HepG2 (cell line): ENCODE measurements around the gene SLX4. TPM values are rescaled to one million over a fixed set of nuclear protein-coding genes. Genes with fewer than 3 reads are reported as not detected.

ENCODE experiments used
- CCDC6 ChIP-seq: sonication (generic); formaldehyde crosslinking; IDR thresholded peaks from 2 replicates; pipeline ENCODE4 v1.8.1; 2022; ENCODE audit warnings: mild to moderate bottlenecking, missing genetic modification reagents, moderate library complexity
- EEA1 ChIP-seq: sonication (generic); formaldehyde crosslinking; IDR thresholded peaks from 2 replicates; pipeline ENCODE4 v1.5.1; 2020; ENCODE audit warnings: mild to moderate bottlenecking, missing genetic modification reagents, borderline replicate concordance
- HNF4A ChIP-seq: sonication (generic); formaldehyde crosslinking; IDR thresholded peaks from 2 replicates; pipeline ENCODE4 v1.4.0; 2020; ENCODE audit warnings: missing genetic modification reagents
- KDM4B ChIP-seq: sonication (generic); formaldehyde crosslinking; IDR thresholded peaks from 2 replicates; pipeline ENCODE4 v1.4.0; 2020; ENCODE audit warnings: missing genetic modification reagents
- MBNL3 ChIP-seq: fragments of 250-450 bp; sonication (Bioruptor Pico); conservative IDR thresholded peaks from 2 replicates; pipeline ENCODE4 v1.8.0; 2022; ENCODE audit warnings: mild to moderate bottlenecking, inconsistent platforms
- RARG ChIP-seq: sonication (generic); formaldehyde crosslinking; IDR thresholded peaks from 2 replicates; pipeline ENCODE4 v1.4.0; 2020; ENCODE audit warnings: low read depth, mild to moderate bottlenecking, missing genetic modification reagents
- ZNF20 ChIP-seq: sonication (generic); formaldehyde crosslinking; IDR thresholded peaks from 2 replicates; pipeline ENCODE4 v1.4.0; 2020; ENCODE audit warnings: mild to moderate bottlenecking, moderate library complexity, missing genetic modification reagents
- ZNF235 ChIP-seq: sonication (generic); formaldehyde crosslinking; IDR thresholded peaks from 2 replicates; pipeline ENCODE4 v1.8.1; 2023; ENCODE audit warnings: mild to moderate bottlenecking, missing genetic modification reagents, borderline replicate concordance
- ZNF557 ChIP-seq: sonication (generic); formaldehyde crosslinking; IDR thresholded peaks from 2 replicates; pipeline ENCODE4 v1.4.0; 2020; ENCODE audit warnings: missing genetic modification reagents
- ZNF558 ChIP-seq: sonication (generic); formaldehyde crosslinking; IDR thresholded peaks from 2 replicates; pipeline ENCODE4 v1.9.0; 2022; ENCODE audit warnings: mild to moderate bottlenecking, missing genetic modification reagents, borderline replicate concordance
- polyA plus RNA-seq, 8 experiments: library from polyadenylated mRNA; depleted of rRNA in 3 of 8; stranded (reverse) in 7 of 8; unstranded in 1 of 8; fragments of >200 nt; fragmentation: Illumina TruSeq in 4 of 8; extraction: Trizol in 4 of 8; gene quantifications; 2 replicates each; pipeline versions ENCODE4 v1.2.1 to v1.2.3, GENCODE V29; 2011 to 2016; ENCODE audit warnings: low read depth in 4 of 8, missing spikeins in 1 of 8, mixed read lengths in 1 of 8; ENCODE audit not compliant: insufficient read depth in 1 of 8
- total RNA-seq, 5 experiments: library from RNA; depleted of rRNA; stranded (reverse); fragments of >200 nt; fragmentation: Illumina TruSeq; extraction: Trizol; gene quantifications; 2 replicates each; pipeline ENCODE4 v1.2.3, GENCODE V29; 2016; ENCODE audit warnings: low read depth in 1 of 5
- TF ChIP-seq, protein P1 (sequence below): sonication (generic); formaldehyde crosslinking; IDR thresholded peaks from 2 replicates; pipeline ENCODE4 v1.4.0; 2020; ENCODE audit warnings: missing genetic modification reagents
- TF ChIP-seq, protein P2 (sequence below): IDR thresholded peaks from 2 replicates; pipeline ENCODE4 v1.4.0; 2020; ENCODE audit warnings: mild to moderate bottlenecking, missing genetic modification reagents
- TF ChIP-seq, protein P3 (sequence below): sonication (generic); formaldehyde crosslinking; IDR thresholded peaks from 2 replicates; pipeline ENCODE4 v1.5.0; 2020; ENCODE audit warnings: mild to moderate bottlenecking, missing genetic modification reagents, borderline replicate concordance

The SLX4 gene
- total and polyA plus RNA-seq, 2 of the 13 experiments (the other 11 are each of a cell fraction or from before 2014, with no cell fraction given) = 1.1 to 3.6 TPM

DNA sequence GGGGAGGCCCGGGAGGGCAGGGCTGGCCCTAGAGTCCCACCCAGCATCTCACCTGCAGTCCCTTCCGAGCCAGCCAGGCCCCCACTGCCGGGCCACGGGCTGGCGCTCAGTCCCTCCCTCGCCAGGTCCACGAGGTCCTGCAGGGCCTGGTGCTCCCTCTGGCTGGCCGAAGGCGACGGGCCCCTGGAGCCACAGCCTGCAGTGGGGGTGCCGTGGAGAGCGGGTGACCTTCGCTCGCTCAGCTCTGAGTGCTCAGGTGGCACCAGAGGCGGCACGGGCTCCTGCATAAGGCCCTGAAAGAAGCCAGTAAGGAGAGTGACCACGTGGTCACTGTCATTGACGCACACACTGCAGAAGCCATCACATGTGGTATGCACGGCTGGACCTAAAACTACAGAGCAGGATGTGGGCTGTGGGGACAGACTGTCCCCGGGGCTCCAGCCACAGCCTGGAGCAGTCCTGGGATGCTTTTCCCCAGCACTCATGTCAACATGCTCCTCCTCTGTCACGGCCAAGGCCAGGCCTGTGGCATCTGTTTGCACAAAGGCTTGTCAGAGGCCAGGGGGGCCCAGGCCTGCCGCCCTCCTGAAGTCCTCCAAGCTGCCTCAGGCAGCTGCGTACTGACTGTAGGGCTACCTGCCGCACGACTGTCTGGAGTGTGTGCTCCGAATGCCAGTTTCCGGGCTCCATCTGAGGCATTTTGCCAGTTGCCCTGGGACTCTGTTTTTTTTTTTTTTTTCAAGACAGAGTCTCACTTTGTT lies 15.1 kb downstream of the SLX4 start (continued):
- TF ChIP-seq, protein P1, sequence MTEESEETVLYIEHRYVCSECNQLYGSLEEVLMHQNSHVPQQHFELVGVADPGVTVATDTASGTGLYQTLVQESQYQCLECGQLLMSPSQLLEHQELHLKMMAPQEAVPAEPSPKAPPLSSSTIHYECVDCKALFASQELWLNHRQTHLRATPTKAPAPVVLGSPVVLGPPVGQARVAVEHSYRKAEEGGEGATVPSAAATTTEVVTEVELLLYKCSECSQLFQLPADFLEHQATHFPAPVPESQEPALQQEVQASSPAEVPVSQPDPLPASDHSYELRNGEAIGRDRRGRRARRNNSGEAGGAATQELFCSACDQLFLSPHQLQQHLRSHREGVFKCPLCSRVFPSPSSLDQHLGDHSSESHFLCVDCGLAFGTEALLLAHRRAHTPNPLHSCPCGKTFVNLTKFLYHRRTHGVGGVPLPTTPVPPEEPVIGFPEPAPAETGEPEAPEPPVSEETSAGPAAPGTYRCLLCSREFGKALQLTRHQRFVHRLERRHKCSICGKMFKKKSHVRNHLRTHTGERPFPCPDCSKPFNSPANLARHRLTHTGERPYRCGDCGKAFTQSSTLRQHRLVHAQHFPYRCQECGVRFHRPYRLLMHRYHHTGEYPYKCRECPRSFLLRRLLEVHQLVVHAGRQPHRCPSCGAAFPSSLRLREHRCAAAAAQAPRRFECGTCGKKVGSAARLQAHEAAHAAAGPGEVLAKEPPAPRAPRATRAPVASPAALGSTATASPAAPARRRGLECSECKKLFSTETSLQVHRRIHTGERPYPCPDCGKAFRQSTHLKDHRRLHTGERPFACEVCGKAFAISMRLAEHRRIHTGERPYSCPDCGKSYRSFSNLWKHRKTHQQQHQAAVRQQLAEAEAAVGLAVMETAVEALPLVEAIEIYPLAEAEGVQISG = peak; percentile 88
- TF ChIP-seq RARG (CRISPR knock-in tag) (no peak), CCDC6 (CRISPR knock-in tag) (peak; percentile 78; the same call in 1 of the 2 replicates), ZNF20 (CRISPR knock-in tag) (0 out of 2 replicates have a peak, but pooled peaks have one; percentile 44), HNF4A (peak; percentile 78), ZNF557 (peak; percentile 66; the same call in 1 of the 2 replicates), MBNL3 (CRISPR knock-in tag) (no peak), KDM4B (0 out of 2 replicates have a peak, but pooled peaks have one; percentile 43), ZNF558 (CRISPR knock-in tag) (no peak), ZNF235 (CRISPR knock-in tag) (no peak), EEA1 (CRISPR knock-in tag) (0 out of 2 replicates have a peak, but pooled peaks have one; percentile 49)
- TF ChIP-seq, protein P2, sequence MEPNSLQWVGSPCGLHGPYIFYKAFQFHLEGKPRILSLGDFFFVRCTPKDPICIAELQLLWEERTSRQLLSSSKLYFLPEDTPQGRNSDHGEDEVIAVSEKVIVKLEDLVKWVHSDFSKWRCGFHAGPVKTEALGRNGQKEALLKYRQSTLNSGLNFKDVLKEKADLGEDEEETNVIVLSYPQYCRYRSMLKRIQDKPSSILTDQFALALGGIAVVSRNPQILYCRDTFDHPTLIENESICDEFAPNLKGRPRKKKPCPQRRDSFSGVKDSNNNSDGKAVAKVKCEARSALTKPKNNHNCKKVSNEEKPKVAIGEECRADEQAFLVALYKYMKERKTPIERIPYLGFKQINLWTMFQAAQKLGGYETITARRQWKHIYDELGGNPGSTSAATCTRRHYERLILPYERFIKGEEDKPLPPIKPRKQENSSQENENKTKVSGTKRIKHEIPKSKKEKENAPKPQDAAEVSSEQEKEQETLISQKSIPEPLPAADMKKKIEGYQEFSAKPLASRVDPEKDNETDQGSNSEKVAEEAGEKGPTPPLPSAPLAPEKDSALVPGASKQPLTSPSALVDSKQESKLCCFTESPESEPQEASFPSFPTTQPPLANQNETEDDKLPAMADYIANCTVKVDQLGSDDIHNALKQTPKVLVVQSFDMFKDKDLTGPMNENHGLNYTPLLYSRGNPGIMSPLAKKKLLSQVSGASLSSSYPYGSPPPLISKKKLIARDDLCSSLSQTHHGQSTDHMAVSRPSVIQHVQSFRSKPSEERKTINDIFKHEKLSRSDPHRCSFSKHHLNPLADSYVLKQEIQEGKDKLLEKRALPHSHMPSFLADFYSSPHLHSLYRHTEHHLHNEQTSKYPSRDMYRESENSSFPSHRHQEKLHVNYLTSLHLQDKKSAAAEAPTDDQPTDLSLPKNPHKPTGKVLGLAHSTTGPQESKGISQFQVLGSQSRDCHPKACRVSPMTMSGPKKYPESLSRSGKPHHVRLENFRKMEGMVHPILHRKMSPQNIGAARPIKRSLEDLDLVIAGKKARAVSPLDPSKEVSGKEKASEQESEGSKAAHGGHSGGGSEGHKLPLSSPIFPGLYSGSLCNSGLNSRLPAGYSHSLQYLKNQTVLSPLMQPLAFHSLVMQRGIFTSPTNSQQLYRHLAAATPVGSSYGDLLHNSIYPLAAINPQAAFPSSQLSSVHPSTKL = peak; percentile 94
- TF ChIP-seq, protein P3, sequence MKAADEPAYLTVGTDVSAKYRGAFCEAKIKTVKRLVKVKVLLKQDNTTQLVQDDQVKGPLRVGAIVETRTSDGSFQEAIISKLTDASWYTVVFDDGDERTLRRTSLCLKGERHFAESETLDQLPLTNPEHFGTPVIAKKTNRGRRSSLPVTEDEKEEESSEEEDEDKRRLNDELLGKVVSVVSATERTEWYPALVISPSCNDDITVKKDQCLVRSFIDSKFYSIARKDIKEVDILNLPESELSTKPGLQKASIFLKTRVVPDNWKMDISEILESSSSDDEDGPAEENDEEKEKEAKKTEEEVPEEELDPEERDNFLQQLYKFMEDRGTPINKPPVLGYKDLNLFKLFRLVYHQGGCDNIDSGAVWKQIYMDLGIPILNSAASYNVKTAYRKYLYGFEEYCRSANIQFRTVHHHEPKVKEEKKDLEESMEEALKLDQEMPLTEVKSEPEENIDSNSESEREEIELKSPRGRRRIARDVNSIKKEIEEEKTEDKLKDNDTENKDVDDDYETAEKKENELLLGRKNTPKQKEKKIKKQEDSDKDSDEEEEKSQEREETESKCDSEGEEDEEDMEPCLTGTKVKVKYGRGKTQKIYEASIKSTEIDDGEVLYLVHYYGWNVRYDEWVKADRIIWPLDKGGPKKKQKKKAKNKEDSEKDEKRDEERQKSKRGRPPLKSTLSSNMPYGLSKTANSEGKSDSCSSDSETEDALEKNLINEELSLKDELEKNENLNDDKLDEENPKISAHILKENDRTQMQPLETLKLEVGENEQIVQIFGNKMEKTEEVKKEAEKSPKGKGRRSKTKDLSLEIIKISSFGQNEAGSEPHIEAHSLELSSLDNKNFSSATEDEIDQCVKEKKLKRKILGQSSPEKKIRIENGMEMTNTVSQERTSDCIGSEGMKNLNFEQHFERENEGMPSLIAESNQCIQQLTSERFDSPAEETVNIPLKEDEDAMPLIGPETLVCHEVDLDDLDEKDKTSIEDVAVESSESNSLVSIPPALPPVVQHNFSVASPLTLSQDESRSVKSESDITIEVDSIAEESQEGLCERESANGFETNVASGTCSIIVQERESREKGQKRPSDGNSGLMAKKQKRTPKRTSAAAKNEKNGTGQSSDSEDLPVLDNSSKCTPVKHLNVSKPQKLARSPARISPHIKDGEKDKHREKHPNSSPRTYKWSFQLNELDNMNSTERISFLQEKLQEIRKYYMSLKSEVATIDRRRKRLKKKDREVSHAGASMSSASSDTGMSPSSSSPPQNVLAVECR (CRISPR knock-in tag) = peak; percentile 88; the same call in 1 of the 2 replicates
